Measurements from ENCODE around the gene AQP2.

The AQP2 gene

DNA sequence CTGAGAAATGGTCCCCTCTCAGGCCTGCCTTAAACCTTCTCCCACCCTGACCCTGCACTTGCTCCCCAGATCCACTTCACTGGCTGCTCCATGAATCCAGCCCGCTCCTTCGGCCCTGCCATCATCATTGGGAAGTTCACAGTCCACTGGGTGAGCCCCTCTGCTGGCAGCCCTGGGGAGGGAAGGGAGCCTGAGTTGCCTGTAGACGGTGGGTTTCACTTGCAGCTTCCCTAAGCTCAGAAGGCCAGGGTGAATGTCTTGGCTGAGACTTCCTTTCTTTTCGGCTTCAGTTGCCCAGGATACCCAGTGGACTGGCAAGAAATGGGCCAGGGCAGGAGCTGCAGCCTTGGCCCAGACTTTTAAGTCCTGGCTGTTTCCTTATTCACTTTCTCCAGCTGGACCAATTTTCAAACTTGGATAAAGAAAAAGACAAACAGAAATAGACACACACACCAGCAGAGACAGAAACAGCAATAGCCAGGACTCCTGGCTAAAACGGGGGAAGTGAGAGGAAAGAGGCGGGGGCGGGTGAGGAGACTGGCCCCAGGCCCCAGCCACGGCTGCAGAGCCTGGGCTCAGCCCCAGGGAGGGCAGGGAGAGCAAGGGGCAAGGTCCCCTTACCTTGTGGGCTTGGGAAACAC, 24.3 kb downstream of the AQP2 start:
- no peak for TF ChIP-seq SIN3A (IDR thresholded peaks at IDR 0.05; ENCODE audit: borderline replicate concordance, insufficient read depth, low read length)
- TF ChIP-seq, protein P1, sequence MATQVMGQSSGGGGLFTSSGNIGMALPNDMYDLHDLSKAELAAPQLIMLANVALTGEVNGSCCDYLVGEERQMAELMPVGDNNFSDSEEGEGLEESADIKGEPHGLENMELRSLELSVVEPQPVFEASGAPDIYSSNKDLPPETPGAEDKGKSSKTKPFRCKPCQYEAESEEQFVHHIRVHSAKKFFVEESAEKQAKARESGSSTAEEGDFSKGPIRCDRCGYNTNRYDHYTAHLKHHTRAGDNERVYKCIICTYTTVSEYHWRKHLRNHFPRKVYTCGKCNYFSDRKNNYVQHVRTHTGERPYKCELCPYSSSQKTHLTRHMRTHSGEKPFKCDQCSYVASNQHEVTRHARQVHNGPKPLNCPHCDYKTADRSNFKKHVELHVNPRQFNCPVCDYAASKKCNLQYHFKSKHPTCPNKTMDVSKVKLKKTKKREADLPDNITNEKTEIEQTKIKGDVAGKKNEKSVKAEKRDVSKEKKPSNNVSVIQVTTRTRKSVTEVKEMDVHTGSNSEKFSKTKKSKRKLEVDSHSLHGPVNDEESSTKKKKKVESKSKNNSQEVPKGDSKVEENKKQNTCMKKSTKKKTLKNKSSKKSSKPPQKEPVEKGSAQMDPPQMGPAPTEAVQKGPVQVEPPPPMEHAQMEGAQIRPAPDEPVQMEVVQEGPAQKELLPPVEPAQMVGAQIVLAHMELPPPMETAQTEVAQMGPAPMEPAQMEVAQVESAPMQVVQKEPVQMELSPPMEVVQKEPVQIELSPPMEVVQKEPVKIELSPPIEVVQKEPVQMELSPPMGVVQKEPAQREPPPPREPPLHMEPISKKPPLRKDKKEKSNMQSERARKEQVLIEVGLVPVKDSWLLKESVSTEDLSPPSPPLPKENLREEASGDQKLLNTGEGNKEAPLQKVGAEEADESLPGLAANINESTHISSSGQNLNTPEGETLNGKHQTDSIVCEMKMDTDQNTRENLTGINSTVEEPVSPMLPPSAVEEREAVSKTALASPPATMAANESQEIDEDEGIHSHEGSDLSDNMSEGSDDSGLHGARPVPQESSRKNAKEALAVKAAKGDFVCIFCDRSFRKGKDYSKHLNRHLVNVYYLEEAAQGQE (IDR thresholded peaks at IDR 0.05; ENCODE audit: insufficient read depth in 1 of 2, low read depth in 2 of 2, low read length in 2 of 2): no peak
- no peak for TF ChIP-seq POLR2AphosphoS5 (IDR thresholded peaks at IDR 0.05; ENCODE audit: low read depth, low read length)
- no peak for TF ChIP-seq TAF1 (IDR thresholded peaks at IDR 0.05; ENCODE audit: borderline replicate concordance, insufficient read depth, low read length)
- TF ChIP-seq FOXP2 (optimal IDR thresholded peaks at IDR 0.05; ENCODE audit: borderline replicate concordance, extremely low read depth, extremely low read length, insufficient read depth): no peak

DNA sequence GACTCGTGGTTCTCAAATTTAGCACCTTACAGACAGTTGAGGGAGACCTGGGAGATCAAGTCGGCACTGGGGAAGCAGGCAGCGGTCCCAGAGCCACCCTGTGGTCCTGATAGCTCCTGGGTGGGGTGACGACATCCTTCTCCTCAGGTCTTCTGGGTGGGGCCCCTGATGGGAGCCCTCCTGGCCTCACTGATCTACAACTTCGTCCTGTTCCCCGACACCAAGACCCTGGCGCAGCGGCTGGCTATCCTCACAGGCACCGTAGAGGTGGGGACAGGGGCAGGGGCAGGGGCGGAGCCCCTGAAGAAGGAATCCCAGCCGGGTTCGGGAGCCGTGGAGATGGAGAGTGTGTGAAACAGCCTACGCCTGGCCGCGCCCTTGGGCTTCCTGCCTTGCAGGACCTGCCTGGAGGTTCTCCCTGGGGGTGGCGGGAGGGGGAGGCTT, 24.8 kb downstream of the AQP2 start:
- TF ChIP-seq FOXP2 (optimal IDR thresholded peaks at IDR 0.05; ENCODE audit: borderline replicate concordance, extremely low read depth, extremely low read length, insufficient read depth): no peak

- TF ChIP-seq POLR2AphosphoS5 (IDR thresholded peaks at IDR 0.05; ENCODE audit: low read depth, low read length) (no peak), SIN3A (IDR thresholded peaks at IDR 0.05; ENCODE audit: borderline replicate concordance, insufficient read depth, low read length) (no peak), FOXP2 (optimal IDR thresholded peaks at IDR 0.05; ENCODE audit: borderline replicate concordance, extremely low read depth, extremely low read length, insufficient read depth) (no peak), TAF1 (IDR thresholded peaks at IDR 0.05; ENCODE audit: borderline replicate concordance, insufficient read depth, low read length) (no peak)
- TF ChIP-seq, protein P1 (IDR thresholded peaks at IDR 0.05; ENCODE audit: insufficient read depth in 1 of 2, low read depth in 2 of 2, low read length in 2 of 2): no peak
These were observed 26.0 kb downstream of the AQP2 start for GRCh38 chr12:49976557-49976956.

- TF ChIP-seq FOXP2 (optimal IDR thresholded peaks at IDR 0.05; ENCODE audit: borderline replicate concordance, extremely low read depth, extremely low read length, insufficient read depth) (no peak), TAF1 (IDR thresholded peaks at IDR 0.05; ENCODE audit: borderline replicate concordance, insufficient read depth, low read length) (no peak), SIN3A (IDR thresholded peaks at IDR 0.05; ENCODE audit: borderline replicate concordance, insufficient read depth, low read length) (no peak), POLR2AphosphoS5 (IDR thresholded peaks at IDR 0.05; ENCODE audit: low read depth, low read length) (no peak)
- TF ChIP-seq, protein P1 (IDR thresholded peaks at IDR 0.05; ENCODE audit: insufficient read depth in 1 of 2, low read depth in 2 of 2, low read length in 2 of 2): no peak
These were observed 27.6 kb downstream of the AQP2 start for GRCh38 chr12:49978125-49978524.

GRCh38 chr12:49979016-49979586, 28.6 kb downstream of the AQP2 start:
- TF ChIP-seq SIN3A (IDR thresholded peaks at IDR 0.05; ENCODE audit: borderline replicate concordance, insufficient read depth, low read length) (no peak), POLR2AphosphoS5 (IDR thresholded peaks at IDR 0.05; ENCODE audit: low read depth, low read length) (no peak)

DNA sequence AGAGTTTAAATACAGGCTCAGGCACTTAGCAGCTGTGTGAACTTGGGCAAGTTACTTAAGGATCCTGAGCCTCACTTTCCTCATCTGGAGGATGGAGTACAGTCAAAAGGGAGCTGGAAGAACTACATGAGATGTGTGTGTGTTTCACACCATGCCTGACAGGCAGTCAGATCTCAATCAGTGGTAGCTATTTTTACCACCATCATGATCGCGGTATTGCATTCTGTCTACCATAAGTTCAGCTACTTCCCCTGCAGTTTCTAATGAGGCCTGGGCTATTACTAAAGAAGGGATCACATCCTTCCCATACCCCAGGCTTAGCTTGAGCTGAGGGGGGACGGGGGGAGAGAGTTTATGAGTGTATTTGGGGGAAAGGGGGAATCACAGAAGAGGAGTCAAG, 29.3 kb downstream of the AQP2 start:
- TF ChIP-seq SIN3A (IDR thresholded peaks at IDR 0.05; ENCODE audit: borderline replicate concordance, insufficient read depth, low read length): no peak

Measured in PFSK-1 (cell line).